Esophagus muscularis mucosa (tissue), 4 donors: ENCODE data around the gene ARV1. TPM values are rescaled to one million over a fixed set of nuclear protein-coding genes. Genes with fewer than 3 reads are reported as not detected.

Experiments used
- DNase-seq: peaks from one replicate; pipeline ENCODE4 v3.0.0-alpha.2; 2017; ENCODE audit errors: extremely low spot score
- H3K27ac ChIP-seq, 4 donors: fragments of 200-600 bp; sonication (generic); replicated peaks in 1 of 4; 1 replicate in 3 of 4; 2 replicates in 1 of 4; pipeline ENCODE4 v1.5.1; 2016 to 2019; ENCODE audit warnings: mild to moderate bottlenecking in 1 of 4
- H3K27me3 ChIP-seq, 4 donors: fragments of 200-600 bp; sonication (generic); one replicate each; pipeline versions ENCODE4 v1.5.1 to v1.6.0; 2016 to 2019
- H3K36me3 ChIP-seq, 4 donors: fragments of 200-600 bp; sonication (generic); one replicate each; pipeline ENCODE4 v1.5.1; 2016 to 2019
- H3K4me1 ChIP-seq, 4 donors: fragments of 200-600 bp; sonication (generic); one replicate each; pipeline ENCODE4 v1.5.1; 2016 to 2019
- H3K4me3 ChIP-seq, 4 donors: fragments of 200-600 bp; sonication (generic); 1 replicate in 2 of 4; 2 replicates in 2 of 4; pipeline ENCODE4 v1.5.1; 2016 to 2019; ENCODE audit warnings: mild to moderate bottlenecking in 4 of 4, moderate library complexity in 1 of 4
- H3K9me3 ChIP-seq, 4 donors: fragments of 200-600 bp; sonication (generic); 1 replicate in 3 of 4; 2 replicates in 1 of 4; pipeline ENCODE4 v1.5.1; 2016 to 2019
- CTCF ChIP-seq, 3 experiments: fragments of 200-600 bp in 2 of 3; fragments of 450-650 bp in 1 of 3; sonication (generic) in 2 of 3; IDR thresholded peaks; one replicate each; pipeline ENCODE4 v1.5.1; 2017 to 2019; ENCODE audit warnings: antibody characterized with exemption in 3 of 3, mild to moderate bottlenecking in 2 of 3, moderate library complexity in 1 of 3
- EP300 ChIP-seq: sonication (generic); formaldehyde crosslinking; IDR thresholded peaks from one replicate; pipeline ENCODE4 v1.6.1; 2017; ENCODE audit warnings: antibody characterized with exemption
- POLR2A ChIP-seq: fragments of 450-650 bp; IDR thresholded peaks from one replicate; pipeline ENCODE4 v1.6.1; 2017; ENCODE audit warnings: antibody characterized with exemption, moderate library complexity, mild to moderate bottlenecking, low read depth
- POLR2AphosphoS5 ChIP-seq, 2 donors: sonication (generic); formaldehyde crosslinking; IDR thresholded peaks; one replicate each; pipeline ENCODE4 v1.6.1; 2017; ENCODE audit warnings: antibody characterized with exemption in 2 of 2
- whole genome bisulfite sequencing: methylation state at CpG from one replicate; pipeline ENCODE4 v1.1.5; 2018; 5-methylcytosine and 5-hydroxymethylcytosine counted together
- intact Hi-C: fragments of 100-400 bp; cut with DNase I; formaldehyde crosslinking; loops from one replicate; pipeline ENCODE4 v1.15.1; 2023
- total RNA-seq, 4 donors: library from RNA; depleted of rRNA; stranded (reverse); fragments of >200 nt; gene quantifications; one replicate each; pipeline versions ENCODE4 v1.1.0 to v1.2.1, GENCODE V29; 2016

ARV1 gene
- total RNA-seq, 4 donors from 2014 or later = 14.9 to 21.6 (median 18.8) TPM

- no peak for TF ChIP-seq POLR2AphosphoS5 (IDR thresholded peaks at IDR 0.05)
- no peak for TF ChIP-seq POLR2A
- TF ChIP-seq EP300 = no peak
- TF ChIP-seq CTCF (IDR thresholded peaks at IDR 0.05) = no peak
- 98% methylated on average over 2 of the region's 2 CpGs for WGBS
Measured at GRCh38 chr1:230943048-230943593, 35.8 kb upstream of the ARV1 start.

GRCh38 chr1:230948301-230948700, 30.6 kb upstream of the ARV1 start:
- 100% methylated on average over 1 of the region's 1 CpG for WGBS
- DNase-seq = no peak

More at GRCh38 chr1:230943048-230943593, 35.8 kb upstream of the ARV1 start:
- intact Hi-C loops = no loop called here
- H3K9me3 ChIP-seq = no peaks in the 10 kb centered on the region
- H3K36me3 ChIP-seq = peaks cover 0 to 22% (median 2%) of the 10 kb centered on the region in 4 donors
- DNase-seq = no peak
- H3K4me1 ChIP-seq = no peaks in the 10 kb centered on the region
- H3K27me3 ChIP-seq = no peaks in the 10 kb centered on the region
- no peak overlapping the region for H3K27ac ChIP-seq
- H3K4me3 ChIP-seq = no peak overlapping the region

DNA sequence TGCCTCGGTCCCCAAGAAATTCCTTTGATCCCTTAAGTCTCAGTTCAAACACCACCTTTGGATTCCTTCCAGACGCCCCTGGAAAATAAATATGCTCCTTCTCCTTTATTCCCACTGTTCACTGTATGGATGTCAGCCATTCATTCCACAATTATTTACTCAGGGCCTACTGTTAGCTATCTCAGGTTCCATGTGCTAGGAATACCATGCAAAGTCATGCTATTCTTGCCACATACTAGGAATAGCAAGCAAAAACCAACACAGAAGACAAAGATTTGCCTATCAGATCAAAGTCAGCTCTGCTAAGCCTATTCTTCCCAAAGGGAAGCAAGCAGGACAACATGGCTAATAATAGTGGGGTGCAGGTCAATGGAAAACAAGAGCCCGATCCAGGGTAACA, 30.0 kb upstream of the ARV1 start:
- no peak for DNase-seq
- TF ChIP-seq CTCF (IDR thresholded peaks at IDR 0.05) = no peak
- TF ChIP-seq EP300 = no peak
- no peak for TF ChIP-seq POLR2A
- no peak for TF ChIP-seq POLR2AphosphoS5 (IDR thresholded peaks at IDR 0.05)
- WGBS = 94% methylated on average over 3 of the region's 3 CpGs
- intact Hi-C loops = no loop called here
- H3K27me3 ChIP-seq = no peaks in the 10 kb centered on the region
- no peak overlapping the region for H3K4me3 ChIP-seq
- H3K36me3 ChIP-seq = peaks cover 0 to 36% (median 5%) of the 10 kb centered on the region in 4 donors
- H3K4me1 ChIP-seq = no peaks in the 10 kb centered on the region
- H3K9me3 ChIP-seq = no peaks in the 10 kb centered on the region
- H3K27ac ChIP-seq = no peak overlapping the region

More at GRCh38 chr1:230948301-230948700, 30.6 kb upstream of the ARV1 start:
- Histone ChIP-seq H3K4me1 (no peaks in the 10 kb centered on the region), H3K27ac (no peak overlapping the region), H3K36me3 (peaks cover 0 to 35% (median 2%) of the 10 kb centered on the region in 4 donors), H3K4me3 (no peak overlapping the region), H3K27me3 (no peaks in the 10 kb centered on the region), H3K9me3 (no peaks in the 10 kb centered on the region)
- intact Hi-C loops = no loop called here
- TF ChIP-seq CTCF (IDR thresholded peaks at IDR 0.05) (no peak), POLR2AphosphoS5 (IDR thresholded peaks at IDR 0.05) (no peak), POLR2A (no peak), EP300 (no peak)

DNA sequence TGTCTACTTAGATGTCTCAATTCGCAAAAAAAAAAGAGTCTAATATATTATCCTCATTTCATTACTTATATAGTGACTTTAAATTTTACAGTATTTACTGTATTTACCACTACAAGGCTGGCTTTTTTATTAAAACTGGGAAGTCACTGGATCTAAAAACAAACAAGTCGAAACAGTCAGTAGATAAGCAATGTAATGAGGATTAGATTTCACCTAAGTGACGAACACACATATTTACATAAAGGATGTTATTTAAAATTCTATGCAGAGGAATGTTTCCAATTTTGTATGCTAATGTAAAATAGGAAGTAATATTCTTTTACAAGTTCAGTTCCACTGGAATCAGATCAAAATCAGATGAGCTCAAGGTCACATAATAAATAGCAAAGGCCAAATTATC, 28.5 kb upstream of the ARV1 start:
- H3K27me3 ChIP-seq = no peaks in the 10 kb centered on the region
- intact Hi-C loops = no loop called here
- no peak overlapping the region for H3K4me3 ChIP-seq
- no peak overlapping the region for H3K27ac ChIP-seq
- H3K4me1 ChIP-seq = no peaks in the 10 kb centered on the region
- peaks cover 0 to 31% (median 8%) of the 10 kb centered on the region in 4 donors for H3K36me3 ChIP-seq
- no peaks in the 10 kb centered on the region for H3K9me3 ChIP-seq
- DNase-seq = no peak
- TF ChIP-seq POLR2AphosphoS5 (IDR thresholded peaks at IDR 0.05) (no peak), POLR2A (no peak), EP300 (no peak), CTCF (IDR thresholded peaks at IDR 0.05) (no peak)
- 96% methylated on average over 3 of the region's 3 CpGs for WGBS

DNA sequence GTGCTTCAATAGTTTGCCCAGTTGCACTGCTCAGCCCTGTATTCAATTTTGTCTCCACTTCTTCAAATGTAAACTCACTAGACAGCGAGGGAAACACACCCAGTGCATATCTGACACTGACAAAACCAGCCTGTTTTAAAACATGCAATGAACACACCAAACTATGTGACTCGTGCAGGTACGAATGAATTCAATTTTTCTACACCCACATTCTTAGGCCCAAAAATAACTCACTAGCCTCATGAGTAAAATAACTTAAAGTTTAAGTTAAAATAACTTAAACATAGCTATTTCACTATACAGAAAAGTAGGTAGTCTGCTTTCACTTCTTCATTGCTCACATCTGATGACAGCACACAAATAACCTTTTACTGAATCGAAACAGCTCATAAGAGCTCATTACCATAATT, 21.3 kb upstream of the ARV1 start:
- H3K27me3 ChIP-seq = no peaks in the 10 kb centered on the region
- intact Hi-C loops = no loop called here
- H3K4me1 ChIP-seq = no peaks in the 10 kb centered on the region
- TF ChIP-seq POLR2AphosphoS5 (IDR thresholded peaks at IDR 0.05) = no peak
- TF ChIP-seq POLR2A = no peak
- no peak for TF ChIP-seq EP300
- no peak for TF ChIP-seq CTCF (IDR thresholded peaks at IDR 0.05)
- H3K9me3 ChIP-seq = no peaks in the 10 kb centered on the region
- 92% methylated on average over 4 of the region's 4 CpGs for WGBS
- no peak overlapping the region for H3K27ac ChIP-seq
- H3K4me3 ChIP-seq = no peak overlapping the region
- peaks cover 11 to 49% (median 19%) of the 10 kb centered on the region in 4 donors for H3K36me3 ChIP-seq
- DNase-seq = no peak
